C4-2B (cell line): ENCODE measurements around the gene NEUROG3.

ENCODE experiments used
- CTCF ChIP-seq: fragments of 450-650 bp; conservative IDR thresholded peaks from 2 replicates; pipeline ENCODE4 v1.5.1; 2017; ENCODE audit warnings: mild to moderate bottlenecking
- ZFX ChIP-seq: fragments of 450-650 bp; IDR thresholded peaks from 2 replicates; pipeline ENCODE4 v1.6.1; 2017

DNA sequence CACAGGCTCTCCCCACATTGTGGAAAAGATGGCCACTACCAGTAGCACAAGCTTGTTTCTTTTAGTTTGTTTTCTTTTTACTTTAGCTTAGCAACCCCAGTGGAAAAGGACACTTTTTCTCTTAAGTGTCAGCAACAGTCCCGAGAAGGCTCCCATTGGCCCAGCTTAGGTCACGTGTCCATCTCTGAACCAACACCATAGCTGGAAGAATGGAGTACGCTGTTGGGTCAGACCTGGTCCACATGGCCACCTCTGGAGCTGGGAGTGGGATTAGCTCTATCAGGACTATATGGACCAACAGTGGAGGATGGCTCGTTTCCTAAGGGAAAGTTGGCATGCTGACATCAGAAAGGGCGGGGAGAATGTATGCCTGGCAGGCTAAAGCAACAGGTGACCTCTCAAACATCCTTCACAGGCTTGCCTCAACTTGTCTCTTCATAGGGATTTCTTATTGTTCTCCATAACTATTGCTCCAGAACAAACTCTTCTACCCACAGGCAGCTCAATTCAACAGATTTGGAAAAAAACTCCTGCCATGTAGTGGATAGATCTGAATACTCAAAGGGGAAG, 27.6 kb upstream of the NEUROG3 start:
- TF ChIP-seq CTCF (no peak), ZFX (no peak)
